Activated CD4-positive, alpha-beta T cell treated with anti-CD3 and anti-CD28 coated beads, Interleukin-2, amount 10 ng/mL, durations not matched to agents 24 days and 14 days (primary cell): ENCODE data around the gene GRK4. TPM values are rescaled to one million over a fixed set of nuclear protein-coding genes. Genes with fewer than 3 reads are reported as not detected.

Experiments
- DNase-seq: peaks from one replicate; pipeline ENCODE4 v3.0.0; 2022
- H3K27ac Mint-ChIP-seq: one replicate; pipeline ENCODE4 v1.8.0; 2022; ENCODE audit warnings: mild to moderate bottlenecking, mixed read lengths
- H3K27me3 Mint-ChIP-seq: one replicate; pipeline ENCODE4 v1.8.0; 2022; ENCODE audit warnings: mixed read lengths
- H3K36me3 Mint-ChIP-seq: one replicate; pipeline ENCODE4 v1.8.0; 2022; ENCODE audit warnings: low read depth, mild to moderate bottlenecking, mixed read lengths
- H3K4me1 Mint-ChIP-seq: one replicate; pipeline ENCODE4 v1.8.0; 2021; ENCODE audit warnings: mixed read lengths
- H3K4me3 Mint-ChIP-seq: one replicate; pipeline ENCODE4 v1.8.0; 2022; ENCODE audit warnings: mild to moderate bottlenecking, moderate library complexity, mixed read lengths
- H3K9me3 Mint-ChIP-seq: one replicate; pipeline ENCODE4 v1.8.0; 2021; ENCODE audit warnings: mixed read lengths
- intact Hi-C: fragments of 100-400 bp; cut with micrococcal nuclease; formaldehyde crosslinking; loops from one replicate; pipeline ENCODE4 v1.15.1; 2023
- total RNA-seq: library from RNA; stranded (reverse); gene quantifications from 2 replicates; pipeline ENCODE4 v1.2.3, GENCODE V29; 2022

The GRK4 gene
- total RNA-seq, 1 donor from 2014 or later: 4.6 TPM

GRCh38 chr4:3085948-3086670 is 122.7 kb downstream of the GRK4 start:
- Mint-ChIP-seq H3K27me3 (no peaks in the 10 kb centered on the region), H3K27ac (peak overlapping the region; percentile 70), H3K36me3 (peaks cover 30% of the 10 kb centered on the region), H3K4me3 (no peak overlapping the region), H3K4me1 (peaks cover 44% of the 10 kb centered on the region), H3K9me3 (peaks cover 4% of the 10 kb centered on the region)
- no peak for DNase-seq
- intact Hi-C loops: loop anchor here (1.0 kb wide), 4 partner anchors 12 to 132 kb away; partner anchors contain the start of genes HTT and HTT-AS

GRCh38 chr4:3087115-3087797 is 123.9 kb downstream of the GRK4 start:
- Mint-ChIP-seq H3K36me3 (peaks cover 31% of the 10 kb centered on the region), H3K9me3 (peaks cover 4% of the 10 kb centered on the region), H3K27ac (peak overlapping the region; percentile 11), H3K4me1 (peaks cover 43% of the 10 kb centered on the region), H3K4me3 (no peak overlapping the region), H3K27me3 (no peaks in the 10 kb centered on the region)
- DNase-seq: no peak
- intact Hi-C loops: no loop called here

Other genes with a start within 250 kb of the GRK4 start
- 98.7 and 99.6 TPM in 2 replicates for gene TNIP2, start 207.2 kb upstream of the GRK4 start, total RNA-seq
- 83.9 and 88.5 TPM in 2 replicates for gene SH3BP2, start 170.5 kb upstream of the GRK4 start, total RNA-seq
- 187 and 198 TPM in 2 replicates for gene ADD1, start 119.7 kb upstream of the GRK4 start, total RNA-seq
- 132 and 141 TPM in 2 replicates for gene NOP14, start 165 bp upstream of the GRK4 start, total RNA-seq
- gene HTT-AS, start 111.0 kb downstream of the GRK4 start, total RNA-seq: not detected in 2 replicates
- 67.4 and 70.6 TPM in 2 replicates for gene HTT, start 111.1 kb downstream of the GRK4 start, total RNA-seq